ENCODE data around the gene KRI1. TPM values are rescaled to one million over a fixed set of nuclear protein-coding genes. Genes with fewer than 3 reads are reported as not detected.
"Not testable (repeated sequence)": the region's sequence is repeated elsewhere in the genome, so short reads cannot be mapped to it uniquely, and the experiment has no call there.

KRI1 gene
- total RNA-seq, 1 donor from 2014 or later = 24.1 TPM

GRCh38 chr19:10553943-10554381, 11.8 kb downstream of the KRI1 start:
- H3K4me3 Mint-ChIP-seq (ENCODE audit: unreplicated experiment) = no peak overlapping the region
- DNase-seq = no peak
- no peaks in the 10 kb centered on the region for H3K4me1 Mint-ChIP-seq (ENCODE audit: low read depth, unreplicated experiment)
- no peaks in the 10 kb centered on the region for H3K36me3 Mint-ChIP-seq (ENCODE audit: unreplicated experiment)
- no peaks in the 10 kb centered on the region for H3K9me3 Mint-ChIP-seq (ENCODE audit: unreplicated experiment)
- TF ChIP-seq CTCF (IDR thresholded peaks at IDR 0.05; ENCODE audit: partially characterized antibody, unreplicated experiment) = no peak
- H3K27ac Mint-ChIP-seq (ENCODE audit: unreplicated experiment) = no peak overlapping the region
- H3K27me3 Mint-ChIP-seq (ENCODE audit: unreplicated experiment) = peaks cover 2% of the 10 kb centered on the region

DNA sequence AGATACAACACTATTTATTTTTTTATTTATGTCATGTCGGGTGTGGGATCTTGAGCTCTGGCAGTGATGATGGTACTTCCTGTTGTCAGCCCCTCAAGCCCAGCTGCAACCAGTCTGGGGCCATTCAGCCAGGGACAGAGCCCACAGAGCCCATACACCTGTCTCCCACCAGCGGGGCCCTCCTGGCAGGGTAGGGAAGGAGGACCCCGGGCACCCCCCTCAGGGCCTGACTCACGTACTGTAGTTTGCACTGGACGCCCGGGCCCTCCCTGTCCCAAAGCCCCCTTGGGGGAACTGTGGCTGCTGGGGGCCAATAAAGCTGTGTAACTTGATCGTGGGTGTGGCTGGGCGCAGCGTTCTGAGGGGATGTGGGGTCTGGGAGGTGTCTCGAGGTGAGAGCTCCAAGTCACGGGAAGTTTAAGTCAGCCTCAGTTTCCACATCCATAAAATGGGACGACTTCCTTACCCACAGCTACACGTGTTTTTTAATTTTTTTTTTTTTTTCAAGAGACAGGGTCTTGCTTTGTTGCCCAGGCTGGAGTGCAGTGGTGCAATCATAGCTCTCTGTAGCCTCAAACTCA, 12.6 kb downstream of the KRI1 start:
- Mint-ChIP-seq H3K36me3 (ENCODE audit: unreplicated experiment) (no peaks in the 10 kb centered on the region), H3K27ac (ENCODE audit: unreplicated experiment) (no peak overlapping the region), H3K4me1 (ENCODE audit: low read depth, unreplicated experiment) (no peaks in the 10 kb centered on the region), H3K27me3 (ENCODE audit: unreplicated experiment) (peaks cover 3% of the 10 kb centered on the region), H3K9me3 (ENCODE audit: unreplicated experiment) (no peaks in the 10 kb centered on the region), H3K4me3 (ENCODE audit: unreplicated experiment) (no peak overlapping the region)
- DNase-seq = no peak
- TF ChIP-seq CTCF (IDR thresholded peaks at IDR 0.05; ENCODE audit: partially characterized antibody, unreplicated experiment) = no peak

DNA sequence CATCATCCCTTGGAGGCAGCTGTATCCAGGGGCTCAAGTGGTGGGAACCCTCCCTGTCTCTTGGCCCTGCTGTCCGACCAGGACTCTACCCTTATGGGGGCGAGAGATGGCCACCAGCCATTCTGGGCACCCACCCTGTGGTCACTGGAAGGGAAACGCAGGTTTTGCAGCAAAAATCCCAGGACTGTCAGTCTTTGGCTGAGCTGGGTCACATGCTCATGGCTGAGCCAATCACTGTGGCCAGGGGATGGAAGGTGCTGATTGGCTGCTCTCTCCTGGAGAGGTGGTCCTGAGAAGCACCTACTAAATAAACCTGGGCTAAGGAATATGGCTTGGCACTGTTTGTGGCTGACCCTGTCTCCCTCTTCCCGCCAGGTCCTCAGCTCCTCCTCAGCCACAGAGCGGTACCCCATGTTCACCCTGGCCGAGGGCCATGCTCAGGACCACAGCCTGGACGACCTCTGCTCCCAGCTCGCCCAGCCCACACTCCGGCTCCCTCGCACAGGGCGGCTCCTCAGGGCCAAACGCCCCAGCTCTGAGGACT, 13.2 kb downstream of the KRI1 start:
- H3K36me3 Mint-ChIP-seq (ENCODE audit: unreplicated experiment) = no peaks in the 10 kb centered on the region

GRCh38 chr19:10551698-10552301, 14.0 kb downstream of the KRI1 start:
- Mint-ChIP-seq H3K4me3 (ENCODE audit: unreplicated experiment) (no peak overlapping the region), H3K27me3 (ENCODE audit: unreplicated experiment) (peaks cover 1% of the 10 kb centered on the region), H3K36me3 (ENCODE audit: unreplicated experiment) (no peaks in the 10 kb centered on the region), H3K9me3 (ENCODE audit: unreplicated experiment) (no peaks in the 10 kb centered on the region), H3K4me1 (ENCODE audit: low read depth, unreplicated experiment) (no peaks in the 10 kb centered on the region), H3K27ac (ENCODE audit: unreplicated experiment) (no peak overlapping the region)
- no peak for TF ChIP-seq CTCF (IDR thresholded peaks at IDR 0.05; ENCODE audit: partially characterized antibody, unreplicated experiment)
- DNase-seq = no peak

More for the DNA sequence above, 13.2 kb downstream of the KRI1 start:
- no peak for DNase-seq
- no peaks in the 10 kb centered on the region for H3K9me3 Mint-ChIP-seq (ENCODE audit: unreplicated experiment)
- no peak overlapping the region for H3K4me3 Mint-ChIP-seq (ENCODE audit: unreplicated experiment)
- no peak for TF ChIP-seq CTCF (IDR thresholded peaks at IDR 0.05; ENCODE audit: partially characterized antibody, unreplicated experiment)
- H3K27me3 Mint-ChIP-seq (ENCODE audit: unreplicated experiment) = peaks cover 1% of the 10 kb centered on the region
- no peak overlapping the region for H3K27ac Mint-ChIP-seq (ENCODE audit: unreplicated experiment)
- no peaks in the 10 kb centered on the region for H3K4me1 Mint-ChIP-seq (ENCODE audit: low read depth, unreplicated experiment)

GRCh38 chr19:10551006-10551405, 14.8 kb downstream of the KRI1 start:
- not testable (repeated sequence) for H3K27me3 Mint-ChIP-seq (ENCODE audit: unreplicated experiment); DNase-seq; H3K4me1 Mint-ChIP-seq (ENCODE audit: low read depth, unreplicated experiment); H3K4me3 Mint-ChIP-seq (ENCODE audit: unreplicated experiment); H3K9me3 Mint-ChIP-seq (ENCODE audit: unreplicated experiment); H3K27ac Mint-ChIP-seq (ENCODE audit: unreplicated experiment); H3K36me3 Mint-ChIP-seq (ENCODE audit: unreplicated experiment)
